WTC11 (cell line): ENCODE measurements around the gene FNDC3A. TPM values are rescaled to one million over a fixed set of nuclear protein-coding genes. Genes with fewer than 3 reads are reported as not detected.

Experiments used
- ATAC-seq: fragments of 200-7000 bp; cut with Tn5 transposase; 2 replicates; pipeline ENCODE4 v1.10.0; 2021; ENCODE audit warnings: mild to moderate bottlenecking, moderate library complexity
- CTCF ChIA-PET: fragments of 300-600 bp; sonication (Branson Sonifier 250); formaldehyde crosslinking; loops from one replicate; lab custom pipeline; 2021; ENCODE audit warnings: antibody characterized with exemption; lab: Charles Lee
- POLR2A ChIA-PET: fragments of 350-600 bp; sonication (Branson Sonifier 250); formaldehyde crosslinking; loops from one replicate; lab custom pipeline; 2021; ENCODE audit warnings: antibody characterized with exemption; lab: Charles Lee
- DNase-seq: peaks from one replicate; pipeline ENCODE4 v3.0.0; 2021; ENCODE audit warnings: low spot score
- H3K27ac Mint-ChIP-seq: 2 replicates; pipeline ENCODE4 v1.8.0; 2021; ENCODE audit warnings: mixed read lengths
- H3K27me3 Mint-ChIP-seq: 2 replicates; pipeline ENCODE4 v1.8.0; 2021; ENCODE audit warnings: low read depth, mild to moderate bottlenecking, moderate library complexity, mixed read lengths
- H3K36me3 Mint-ChIP-seq: 2 replicates; pipeline ENCODE4 v1.8.0; 2021; ENCODE audit warnings: mixed read lengths
- H3K4me1 Mint-ChIP-seq: 2 replicates; pipeline ENCODE4 v1.8.0; 2022; ENCODE audit warnings: mixed read lengths
- H3K4me3 Mint-ChIP-seq: 2 replicates; pipeline ENCODE4 v1.8.0; 2021; ENCODE audit warnings: mild to moderate bottlenecking, moderate library complexity, mixed read lengths
- H3K9me3 Mint-ChIP-seq: 2 replicates; pipeline ENCODE4 v1.8.0; 2021; ENCODE audit warnings: mixed read lengths
- CBFB ChIP-seq: sonication (generic); formaldehyde crosslinking; IDR thresholded peaks from 2 replicates; pipeline ENCODE4 v1.8.1; 2022; ENCODE audit warnings: mild to moderate bottlenecking, low read depth, missing genetic modification reagents
- ESRRA ChIP-seq: sonication (generic); formaldehyde crosslinking; IDR thresholded peaks from 2 replicates; pipeline ENCODE4 v1.8.1; 2022; ENCODE audit warnings: mild to moderate bottlenecking, missing genetic modification reagents, borderline replicate concordance
- FOXK1 ChIP-seq: sonication (generic); formaldehyde crosslinking; IDR thresholded peaks from 2 replicates; pipeline ENCODE4 v1.8.0; 2022; ENCODE audit warnings: mild to moderate bottlenecking, moderate library complexity, missing genetic modification reagents
- KAT7 ChIP-seq: sonication (generic); formaldehyde crosslinking; IDR thresholded peaks from 2 replicates; pipeline ENCODE4 v1.8.1; 2023; ENCODE audit warnings: missing genetic modification reagents, mild to moderate bottlenecking, borderline replicate concordance
- MXD4 ChIP-seq: fragments of 250-450 bp; sonication (Bioruptor Pico); IDR thresholded peaks from 2 replicates; pipeline ENCODE4 v1.8.0; 2021; ENCODE audit warnings: mild to moderate bottlenecking, moderate library complexity, borderline replicate concordance
- NFATC4 ChIP-seq: fragments of 250-450 bp; sonication (Bioruptor Pico); IDR thresholded peaks from 2 replicates; pipeline ENCODE4 v1.9.0; 2021; ENCODE audit warnings: mild to moderate bottlenecking
- NR2C2 ChIP-seq: sonication (generic); formaldehyde crosslinking; IDR thresholded peaks from 2 replicates; pipeline ENCODE4 v1.8.0; 2022; ENCODE audit warnings: mild to moderate bottlenecking, missing genetic modification reagents
- NR3C1 ChIP-seq: sonication (generic); formaldehyde crosslinking; conservative IDR thresholded peaks from 2 replicates; pipeline ENCODE4 v1.8.1; 2023; ENCODE audit warnings: low read depth, mild to moderate bottlenecking, missing genetic modification reagents
- OVOL2 ChIP-seq: fragments of 250-450 bp; sonication (Bioruptor Pico); IDR thresholded peaks from 2 replicates; pipeline ENCODE4 v1.9.0; 2021; ENCODE audit warnings: mild to moderate bottlenecking, borderline replicate concordance
- TCF7 ChIP-seq: sonication (generic); formaldehyde crosslinking; IDR thresholded peaks from 2 replicates; pipeline ENCODE4 v1.8.0; 2022; ENCODE audit warnings: mild to moderate bottlenecking, low read depth, missing genetic modification reagents, moderate library complexity
- USF1 ChIP-seq: sonication (generic); formaldehyde crosslinking; IDR thresholded peaks from 2 replicates; pipeline ENCODE4 v1.8.0; 2022; ENCODE audit warnings: mild to moderate bottlenecking, missing genetic modification reagents
- ZNF121 ChIP-seq: sonication (generic); formaldehyde crosslinking; IDR thresholded peaks from 2 replicates; pipeline ENCODE4 v1.8.0; 2023; ENCODE audit warnings: missing genetic modification reagents
- ZNF138 ChIP-seq: sonication (generic); formaldehyde crosslinking; conservative IDR thresholded peaks from 2 replicates; pipeline ENCODE4 v1.8.1; 2022; ENCODE audit warnings: mild to moderate bottlenecking, moderate library complexity, missing genetic modification reagents
- ZNF396 ChIP-seq: fragments of 250-450 bp; sonication (Bioruptor Pico); IDR thresholded peaks from 2 replicates; pipeline ENCODE4 v1.8.0; 2021; ENCODE audit warnings: mild to moderate bottlenecking, moderate library complexity, borderline replicate concordance
- total RNA-seq: library from RNA; stranded (reverse); gene quantifications from 3 replicates; pipeline ENCODE4 v1.2.3, GENCODE V29; 2021
- TF ChIP-seq, protein P1 (sequence below): sonication (generic); formaldehyde crosslinking; IDR thresholded peaks from 2 replicates; pipeline ENCODE4 v1.8.1; 2023; ENCODE audit warnings: mild to moderate bottlenecking, missing genetic modification reagents, borderline replicate concordance
- TF ChIP-seq, protein P2 (sequence below): sonication (generic); formaldehyde crosslinking; IDR thresholded peaks from 2 replicates; pipeline ENCODE4 v1.8.1; 2023; ENCODE audit warnings: mild to moderate bottlenecking, moderate library complexity, missing genetic modification reagents
- TF ChIP-seq, protein P3 (sequence below): sonication (generic); formaldehyde crosslinking; IDR thresholded peaks from 2 replicates; pipeline ENCODE4 v1.8.1; 2023; ENCODE audit warnings: mild to moderate bottlenecking, missing genetic modification reagents, moderate library complexity
- TF ChIP-seq, protein P4 (sequence below): fragments of 250-450 bp; sonication (Bioruptor Pico); IDR thresholded peaks from 2 replicates; pipeline ENCODE4 v1.9.0; 2021; ENCODE audit warnings: mild to moderate bottlenecking

Gene FNDC3A
- total RNA-seq, 1 experiment from 2014 or later, result 24.8 TPM

DNA sequence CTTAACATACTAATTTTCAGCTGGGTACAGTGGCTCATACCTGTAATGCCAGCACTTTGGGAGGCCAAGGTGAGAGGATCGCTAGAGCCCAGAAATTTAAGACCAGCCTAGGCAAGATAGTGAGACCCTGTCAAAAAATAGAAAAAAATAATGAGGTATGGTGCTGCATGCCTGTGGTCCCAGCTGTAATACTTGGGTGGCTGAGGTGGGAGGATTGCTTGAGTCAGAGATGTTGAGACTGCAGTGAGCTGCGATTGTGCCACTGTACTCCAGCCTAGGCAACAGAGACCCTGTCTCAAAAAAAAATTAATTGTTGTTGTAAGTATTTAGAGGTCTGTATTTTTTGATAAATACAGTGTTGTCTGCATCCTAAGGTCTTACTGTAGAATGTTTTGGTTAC lies 66.8 kb downstream of the FNDC3A start (continued):
- TF ChIP-seq, protein P1, sequence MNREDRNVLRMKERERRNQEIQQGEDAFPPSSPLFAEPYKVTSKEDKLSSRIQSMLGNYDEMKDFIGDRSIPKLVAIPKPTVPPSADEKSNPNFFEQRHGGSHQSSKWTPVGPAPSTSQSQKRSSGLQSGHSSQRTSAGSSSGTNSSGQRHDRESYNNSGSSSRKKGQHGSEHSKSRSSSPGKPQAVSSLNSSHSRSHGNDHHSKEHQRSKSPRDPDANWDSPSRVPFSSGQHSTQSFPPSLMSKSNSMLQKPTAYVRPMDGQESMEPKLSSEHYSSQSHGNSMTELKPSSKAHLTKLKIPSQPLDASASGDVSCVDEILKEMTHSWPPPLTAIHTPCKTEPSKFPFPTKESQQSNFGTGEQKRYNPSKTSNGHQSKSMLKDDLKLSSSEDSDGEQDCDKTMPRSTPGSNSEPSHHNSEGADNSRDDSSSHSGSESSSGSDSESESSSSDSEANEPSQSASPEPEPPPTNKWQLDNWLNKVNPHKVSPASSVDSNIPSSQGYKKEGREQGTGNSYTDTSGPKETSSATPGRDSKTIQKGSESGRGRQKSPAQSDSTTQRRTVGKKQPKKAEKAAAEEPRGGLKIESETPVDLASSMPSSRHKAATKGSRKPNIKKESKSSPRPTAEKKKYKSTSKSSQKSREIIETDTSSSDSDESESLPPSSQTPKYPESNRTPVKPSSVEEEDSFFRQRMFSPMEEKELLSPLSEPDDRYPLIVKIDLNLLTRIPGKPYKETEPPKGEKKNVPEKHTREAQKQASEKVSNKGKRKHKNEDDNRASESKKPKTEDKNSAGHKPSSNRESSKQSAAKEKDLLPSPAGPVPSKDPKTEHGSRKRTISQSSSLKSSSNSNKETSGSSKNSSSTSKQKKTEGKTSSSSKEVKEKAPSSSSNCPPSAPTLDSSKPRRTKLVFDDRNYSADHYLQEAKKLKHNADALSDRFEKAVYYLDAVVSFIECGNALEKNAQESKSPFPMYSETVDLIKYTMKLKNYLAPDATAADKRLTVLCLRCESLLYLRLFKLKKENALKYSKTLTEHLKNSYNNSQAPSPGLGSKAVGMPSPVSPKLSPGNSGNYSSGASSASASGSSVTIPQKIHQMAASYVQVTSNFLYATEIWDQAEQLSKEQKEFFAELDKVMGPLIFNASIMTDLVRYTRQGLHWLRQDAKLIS (CRISPR knock-in tag), result no peak

GRCh38 chr13:49044008-49044407 lies 68.3 kb downstream of the FNDC3A start:
- DNase-seq, result no peak
- Mint-ChIP-seq H3K4me1 (no peaks in the 10 kb centered on the region), H3K9me3 (peaks cover 7% of the 10 kb centered on the region; the same call in 1 of the 2 replicates), H3K27me3 (no peaks in the 10 kb centered on the region), H3K36me3 (peaks cover 7% of the 10 kb centered on the region), H3K4me3 (no peak overlapping the region), H3K27ac (no peak overlapping the region)
- no peak for ATAC-seq
- no peak for TF ChIP-seq MXD4
- TF ChIP-seq NR2C2 (CRISPR knock-in tag), result no peak
- TF ChIP-seq NR3C1 (CRISPR knock-in tag), result no peak
- TF ChIP-seq TCF7 (CRISPR knock-in tag), result no peak
- no peak for TF ChIP-seq ZNF121 (CRISPR knock-in tag)
- TF ChIP-seq, protein P2, sequence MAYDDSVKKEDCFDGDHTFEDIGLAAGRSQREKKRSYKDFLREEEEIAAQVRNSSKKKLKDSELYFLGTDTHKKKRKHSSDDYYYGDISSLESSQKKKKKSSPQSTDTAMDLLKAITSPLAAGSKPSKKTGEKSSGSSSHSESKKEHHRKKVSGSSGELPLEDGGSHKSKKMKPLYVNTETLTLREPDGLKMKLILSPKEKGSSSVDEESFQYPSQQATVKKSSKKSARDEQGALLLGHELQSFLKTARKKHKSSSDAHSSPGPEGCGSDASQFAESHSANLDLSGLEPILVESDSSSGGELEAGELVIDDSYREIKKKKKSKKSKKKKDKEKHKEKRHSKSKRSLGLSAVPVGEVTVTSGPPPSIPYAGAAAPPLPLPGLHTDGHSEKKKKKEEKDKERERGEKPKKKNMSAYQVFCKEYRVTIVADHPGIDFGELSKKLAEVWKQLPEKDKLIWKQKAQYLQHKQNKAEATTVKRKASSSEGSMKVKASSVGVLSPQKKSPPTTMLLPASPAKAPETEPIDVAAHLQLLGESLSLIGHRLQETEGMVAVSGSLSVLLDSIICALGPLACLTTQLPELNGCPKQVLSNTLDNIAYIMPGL (CRISPR knock-in tag), result no peak
- TF ChIP-seq, protein P3, sequence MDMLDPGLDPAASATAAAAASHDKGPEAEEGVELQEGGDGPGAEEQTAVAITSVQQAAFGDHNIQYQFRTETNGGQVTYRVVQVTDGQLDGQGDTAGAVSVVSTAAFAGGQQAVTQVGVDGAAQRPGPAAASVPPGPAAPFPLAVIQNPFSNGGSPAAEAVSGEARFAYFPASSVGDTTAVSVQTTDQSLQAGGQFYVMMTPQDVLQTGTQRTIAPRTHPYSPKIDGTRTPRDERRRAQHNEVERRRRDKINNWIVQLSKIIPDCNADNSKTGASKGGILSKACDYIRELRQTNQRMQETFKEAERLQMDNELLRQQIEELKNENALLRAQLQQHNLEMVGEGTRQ (CRISPR knock-in tag), result no peak
- TF ChIP-seq OVOL2 (CRISPR knock-in tag), result no peak
- TF ChIP-seq ZNF138 (CRISPR knock-in tag), result no peak
- TF ChIP-seq NFATC4, result no peak
- TF ChIP-seq ESRRA (CRISPR knock-in tag), result no peak
- no peak for TF ChIP-seq ZNF396
- TF ChIP-seq CBFB (CRISPR knock-in tag), result no peak
- no peak for TF ChIP-seq KAT7 (CRISPR knock-in tag)
- TF ChIP-seq FOXK1 (CRISPR knock-in tag), result no peak
- TF ChIP-seq USF1, result no peak
- TF ChIP-seq, protein P4, sequence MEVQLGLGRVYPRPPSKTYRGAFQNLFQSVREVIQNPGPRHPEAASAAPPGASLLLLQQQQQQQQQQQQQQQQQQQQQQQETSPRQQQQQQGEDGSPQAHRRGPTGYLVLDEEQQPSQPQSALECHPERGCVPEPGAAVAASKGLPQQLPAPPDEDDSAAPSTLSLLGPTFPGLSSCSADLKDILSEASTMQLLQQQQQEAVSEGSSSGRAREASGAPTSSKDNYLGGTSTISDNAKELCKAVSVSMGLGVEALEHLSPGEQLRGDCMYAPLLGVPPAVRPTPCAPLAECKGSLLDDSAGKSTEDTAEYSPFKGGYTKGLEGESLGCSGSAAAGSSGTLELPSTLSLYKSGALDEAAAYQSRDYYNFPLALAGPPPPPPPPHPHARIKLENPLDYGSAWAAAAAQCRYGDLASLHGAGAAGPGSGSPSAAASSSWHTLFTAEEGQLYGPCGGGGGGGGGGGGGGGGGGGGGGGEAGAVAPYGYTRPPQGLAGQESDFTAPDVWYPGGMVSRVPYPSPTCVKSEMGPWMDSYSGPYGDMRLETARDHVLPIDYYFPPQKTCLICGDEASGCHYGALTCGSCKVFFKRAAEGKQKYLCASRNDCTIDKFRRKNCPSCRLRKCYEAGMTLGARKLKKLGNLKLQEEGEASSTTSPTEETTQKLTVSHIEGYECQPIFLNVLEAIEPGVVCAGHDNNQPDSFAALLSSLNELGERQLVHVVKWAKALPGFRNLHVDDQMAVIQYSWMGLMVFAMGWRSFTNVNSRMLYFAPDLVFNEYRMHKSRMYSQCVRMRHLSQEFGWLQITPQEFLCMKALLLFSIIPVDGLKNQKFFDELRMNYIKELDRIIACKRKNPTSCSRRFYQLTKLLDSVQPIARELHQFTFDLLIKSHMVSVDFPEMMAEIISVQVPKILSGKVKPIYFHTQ (CRISPR knock-in tag), result no peak
- POLR2A ChIA-PET, result no interaction called here
- CTCF ChIA-PET, result no interaction called here
